Stimulated activated CD4-positive, alpha-beta T cell treated with anti-CD3 and anti-CD28 coated beads, Interleukin-1b, Interleukin-23, amount 100 ng/mL, for 48 hours (primary cell): ENCODE results near the gene CHST2.

Experiments
- DNase-seq: peaks from one replicate; pipeline ENCODE4 v3.0.0-alpha.2; 2020

The CHST2 gene

DNA sequence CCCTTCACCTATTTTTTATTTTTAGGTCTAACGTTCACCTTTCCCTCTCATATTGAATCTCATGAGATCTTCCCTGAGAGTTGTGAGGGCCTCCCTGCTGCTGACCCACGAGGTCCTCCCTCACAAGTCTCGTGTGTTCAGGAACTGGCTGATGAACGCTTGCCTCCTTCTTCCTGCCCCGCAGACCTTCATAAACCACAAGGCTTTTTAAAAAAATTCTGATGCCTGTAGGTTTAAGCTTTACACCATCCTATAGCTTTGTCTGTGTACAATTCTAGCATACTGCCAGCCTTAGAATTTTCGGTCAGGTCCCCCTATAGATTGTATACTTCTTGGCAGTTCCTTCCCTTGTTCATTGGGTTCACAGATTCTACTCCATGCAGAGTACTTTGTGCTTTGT is 50.5 kb downstream of the CHST2 start:
- DNase-seq = no peak

- no peak for DNase-seq
These were observed 51.1 kb downstream of the CHST2 start for GRCh38 chr3:143170676-143171075.

DNA sequence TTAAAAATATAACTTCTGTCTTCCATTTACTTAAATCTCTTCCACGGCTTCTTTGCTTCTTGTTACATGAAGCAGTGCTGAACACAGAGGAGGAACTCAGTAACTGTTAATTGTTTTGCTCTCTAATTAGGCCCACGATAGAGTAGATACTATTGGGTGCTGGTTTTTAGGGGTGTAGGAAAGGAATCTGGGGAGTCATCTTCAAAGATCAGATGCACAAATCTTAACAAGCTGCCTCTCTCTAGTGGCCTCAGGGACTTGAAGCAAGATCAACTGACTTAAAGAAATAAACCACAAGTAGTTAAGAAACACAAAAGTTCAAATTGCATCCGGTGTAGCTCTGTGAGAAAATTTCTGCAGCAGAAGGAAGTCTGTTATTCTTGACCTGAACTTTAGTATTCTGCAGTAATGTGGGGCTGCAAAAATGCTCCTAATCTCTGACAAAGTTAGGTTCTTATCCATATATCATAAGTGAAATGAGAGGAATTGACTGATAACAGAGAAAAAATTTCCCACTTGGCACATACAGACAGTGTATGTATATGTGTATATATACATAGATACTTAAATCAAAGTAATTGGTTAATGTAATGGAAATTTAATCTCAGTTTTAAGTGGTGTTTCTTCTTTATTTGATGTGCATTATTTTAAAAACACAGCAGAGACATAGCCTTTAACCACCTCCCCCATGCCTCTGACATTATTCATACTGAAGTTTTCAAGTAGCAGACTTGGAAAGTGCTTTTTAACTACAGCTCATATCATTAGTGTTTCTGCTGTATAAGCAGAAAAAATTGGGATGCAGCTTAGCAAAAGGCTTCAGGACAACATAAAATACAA is 51.8 kb downstream of the CHST2 start:
- DNase-seq = no peak

GRCh38 chr3:143172062-143172794 is 52.7 kb downstream of the CHST2 start:
- no peak for DNase-seq

DNA sequence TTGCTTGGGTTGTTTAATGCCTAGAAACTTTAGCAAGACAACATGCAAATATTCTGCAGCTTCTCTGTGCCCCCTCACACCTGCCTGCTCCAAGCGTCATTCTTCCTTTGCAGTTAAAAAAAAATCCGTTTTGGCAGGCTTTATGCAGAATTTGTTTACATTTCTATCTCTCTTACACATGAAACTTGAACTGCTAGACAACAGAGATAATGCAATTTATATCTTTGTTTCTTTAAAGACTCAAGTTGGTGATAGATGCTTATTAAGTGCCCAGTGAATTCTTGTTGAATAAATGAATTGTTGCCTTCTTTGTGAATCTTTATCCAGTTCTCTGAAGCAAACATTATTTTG is 53.2 kb downstream of the CHST2 start:
- DNase-seq = no peak

- no peak for DNase-seq
These were observed 53.7 kb downstream of the CHST2 start for GRCh38 chr3:143173242-143173641.
